ENCODE measurements around the gene BCL2L14.
"Not testable (repeated sequence)": the region's sequence is repeated elsewhere in the genome, so short reads cannot be mapped to it uniquely, and the experiment has no call there.

The BCL2L14 gene

GRCh38 chr12:12108441-12109058 lies 37.8 kb downstream of the BCL2L14 start:
- no peak for DNase-seq (ENCODE audit: low read depth in 2 of 2)

- peak; percentile 3 to 6 for DNase-seq (ENCODE audit: low read depth in 2 of 2)
These were observed 40.3 kb downstream of the BCL2L14 start for GRCh38 chr12:12110923-12111555.

GRCh38 chr12:12115514-12115913 lies 44.8 kb downstream of the BCL2L14 start:
- DNase-seq (ENCODE audit: low read depth in 2 of 2) = no peak

GRCh38 chr12:12116677-12117076 lies 45.9 kb downstream of the BCL2L14 start:
- no peak for DNase-seq (ENCODE audit: low read depth in 2 of 2)

GRCh38 chr12:12121061-12121460 lies 50.3 kb downstream of the BCL2L14 start:
- DNase-seq (ENCODE audit: low read depth in 2 of 2) = no peak

GRCh38 chr12:12123036-12123604 lies 52.4 kb downstream of the BCL2L14 start:
- no peak for DNase-seq (ENCODE audit: low read depth in 2 of 2)

GRCh38 chr12:12126551-12126950 lies 55.8 kb downstream of the BCL2L14 start:
- no peak for DNase-seq (ENCODE audit: low read depth in 2 of 2)

GRCh38 chr12:12127304-12127703 lies 56.6 kb downstream of the BCL2L14 start:
- no peak for DNase-seq (ENCODE audit: low read depth in 2 of 2)

- DNase-seq (ENCODE audit: low read depth in 2 of 2) = no peak
These were observed 57.9 kb downstream of the BCL2L14 start for GRCh38 chr12:12128670-12129069.

- no peak for DNase-seq (ENCODE audit: low read depth in 2 of 2)
These were observed 62.5 kb downstream of the BCL2L14 start for GRCh38 chr12:12133259-12133658.

GRCh38 chr12:12133785-12134184 lies 63.0 kb downstream of the BCL2L14 start:
- DNase-seq (ENCODE audit: low read depth in 2 of 2) = no peak

GRCh38 chr12:12138203-12139154 lies 67.7 kb downstream of the BCL2L14 start:
- DNase-seq (ENCODE audit: low read depth in 2 of 2) = no peak

- no peak for DNase-seq (ENCODE audit: low read depth in 2 of 2)
These were observed 70.3 kb downstream of the BCL2L14 start for GRCh38 chr12:12141000-12141399.

GRCh38 chr12:12144531-12144930 lies 73.8 kb downstream of the BCL2L14 start:
- not testable (repeated sequence) for DNase-seq (ENCODE audit: low read depth in 2 of 2)

GRCh38 chr12:12147111-12147510 lies 76.4 kb downstream of the BCL2L14 start:
- DNase-seq (ENCODE audit: low read depth in 2 of 2) = no peak

Measured in stimulated activated CD8-positive, alpha-beta memory T cell treated with anti-CD3 and anti-CD28 coated beads, Interleukin-7, amount 100 ng/mL, for 4 hours (primary cell).